GM23248 (cell line): ENCODE data around the gene ZER1.

Experiments
- EZH2 ChIP-seq: fragments of 200-600 bp; sonication (generic); IDR thresholded peaks from 2 replicates; pipeline ENCODE4 v1.6.1; 2018; ENCODE audit warnings: antibody characterized with exemption, mild to moderate bottlenecking; ENCODE audit not compliant: insufficient read depth, poor library complexity, severe bottlenecking
- EZH2phosphoT487 ChIP-seq: fragments of 200-600 bp; sonication (generic); IDR thresholded peaks from 2 replicates; pipeline ENCODE4 v1.6.1; 2018; ENCODE audit warnings: antibody characterized with exemption, moderate library complexity, mild to moderate bottlenecking, low read depth; ENCODE audit not compliant: insufficient read depth

- no peak for TF ChIP-seq EZH2
- TF ChIP-seq EZH2phosphoT487 = no peak
These were observed 49.2 kb upstream of the ZER1 start for GRCh38 chr9:128820665-128821583.
